Loucy (cell line): ENCODE data around the gene SLC39A8.
A peak's percentile ranks its signal among the peaks of the same experiment; 100 is the strongest.

ENCODE experiments used
- H2AFZ ChIP-seq: fragments of 200-600 bp; sonication (generic); 2 replicates; pipeline ENCODE4 v1.6.0; 2016; ENCODE audit warnings: antibody characterized with exemption, mild to moderate bottlenecking, low read length, moderate library complexity
- H3F3A ChIP-seq: fragments of 200-600 bp; 2 replicates; pipeline ENCODE4 v1.6.0; 2016; ENCODE audit warnings: antibody characterized with exemption, low read depth, mild to moderate bottlenecking
- H3K27me3 ChIP-seq: fragments of 200-600 bp; sonication (generic); 2 replicates; pipeline ENCODE4 v1.6.1; 2014; ENCODE audit warnings: low read length, mild to moderate bottlenecking; ENCODE audit not compliant: insufficient read depth, poor library complexity, severe bottlenecking
- H3K36me3 ChIP-seq: fragments of 200-600 bp; sonication (generic); 2 replicates; pipeline ENCODE4 v1.6.1; 2016; ENCODE audit warnings: low read length; ENCODE audit not compliant: insufficient read depth
- H3K4me1 ChIP-seq: fragments of 200-600 bp; sonication (generic); 2 replicates; pipeline ENCODE4 v1.5.1; 2014; ENCODE audit warnings: low read length, mild to moderate bottlenecking; ENCODE audit not compliant: insufficient read depth, poor library complexity, severe bottlenecking
- H3K4me2 ChIP-seq: fragments of 200-600 bp; sonication (generic); 2 replicates; pipeline ENCODE4 v1.6.0; 2014; ENCODE audit warnings: antibody characterized with exemption, low read length, low read depth, mild to moderate bottlenecking; ENCODE audit not compliant: poor library complexity, severe bottlenecking
- H3K4me3 ChIP-seq: fragments of 200-600 bp; sonication (generic); 2 replicates; pipeline ENCODE4 v1.5.1; 2014; ENCODE audit warnings: low read length, mild to moderate bottlenecking, mixed read lengths; ENCODE audit not compliant: poor library complexity, severe bottlenecking
- H3K79me2 ChIP-seq: fragments of 200-600 bp; sonication (generic); 2 replicates; pipeline ENCODE4 v1.6.1; 2014; ENCODE audit warnings: low read length; ENCODE audit not compliant: insufficient read depth
- H3K9ac ChIP-seq: fragments of 200-600 bp; sonication (generic); 2 replicates; pipeline ENCODE4 v1.6.0; 2014; ENCODE audit warnings: mild to moderate bottlenecking, low read depth, low read length, moderate library complexity; ENCODE audit not compliant: poor library complexity, severe bottlenecking
- H3K9me2 ChIP-seq: fragments of 200-600 bp; sonication (generic); replicated peaks from 2 replicates; pipeline ENCODE4 v1.6.1; 2016; ENCODE audit warnings: low read depth, low read length, mixed read lengths
- H3K9me3 ChIP-seq: fragments of 200-600 bp; sonication (generic); 2 replicates; pipeline ENCODE4 v1.6.1; 2014; ENCODE audit warnings: mild to moderate bottlenecking, antibody characterized with exemption, low read length, low read depth; ENCODE audit not compliant: insufficient read depth
- H4K20me1 ChIP-seq: fragments of 200-600 bp; sonication (generic); 2 replicates; pipeline ENCODE4 v1.6.0; 2014; ENCODE audit warnings: antibody characterized with exemption, low read length, mild to moderate bottlenecking; ENCODE audit not compliant: insufficient read depth, poor library complexity, severe bottlenecking
- EZH2phosphoT487 ChIP-seq: fragments of 200-600 bp; IDR thresholded peaks from 2 replicates; pipeline ENCODE4 v1.6.1; 2018; ENCODE audit warnings: antibody characterized with exemption, mild to moderate bottlenecking, moderate library complexity, borderline replicate concordance
- TF ChIP-seq, protein P1 (sequence below): fragments of 200-600 bp; sonication (generic); conservative IDR thresholded peaks from 2 replicates; pipeline ENCODE4 v1.5.1; 2014; ENCODE audit warnings: mild to moderate bottlenecking, antibody characterized with exemption, low read length

Gene SLC39A8

DNA sequence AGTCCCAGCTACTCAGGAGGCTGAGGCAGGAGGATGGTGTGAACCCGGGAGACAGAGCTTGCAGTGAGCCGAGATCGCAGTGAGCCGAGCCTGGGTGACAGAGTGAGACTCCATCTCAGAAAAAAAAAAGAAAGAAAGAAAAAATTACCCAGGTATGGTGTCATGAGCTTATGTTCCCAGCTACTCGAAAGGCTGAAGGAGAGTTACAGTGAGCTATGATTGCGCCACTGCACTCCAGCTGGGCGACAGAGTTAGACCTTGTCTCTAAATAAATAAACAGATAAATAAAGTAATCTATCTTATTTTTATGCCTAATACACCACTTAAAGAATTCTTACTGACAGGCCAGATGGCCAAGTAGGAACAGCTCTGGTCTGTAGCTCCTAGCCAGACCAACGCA is 73.0 kb downstream of the SLC39A8 start:
- Histone ChIP-seq H3K4me2 (no peak overlapping the region), H3F3A (no peaks in the 10 kb centered on the region), H3K79me2 (peaks cover 14% of the 10 kb centered on the region), H3K9me3 (no peaks in the 10 kb centered on the region), H3K36me3 (peaks cover 21% of the 10 kb centered on the region; the same call in 1 of the 2 replicates), H3K4me3 (no peak overlapping the region), H2AFZ (no peak overlapping the region), H4K20me1 (no peaks in the 10 kb centered on the region), H3K9ac (no peak overlapping the region), H3K27me3 (no peaks in the 10 kb centered on the region), H3K9me2 (no peaks in the 10 kb centered on the region), H3K4me1 (no peaks in the 10 kb centered on the region)
- TF ChIP-seq EZH2phosphoT487, result no peak
- TF ChIP-seq, protein P1, sequence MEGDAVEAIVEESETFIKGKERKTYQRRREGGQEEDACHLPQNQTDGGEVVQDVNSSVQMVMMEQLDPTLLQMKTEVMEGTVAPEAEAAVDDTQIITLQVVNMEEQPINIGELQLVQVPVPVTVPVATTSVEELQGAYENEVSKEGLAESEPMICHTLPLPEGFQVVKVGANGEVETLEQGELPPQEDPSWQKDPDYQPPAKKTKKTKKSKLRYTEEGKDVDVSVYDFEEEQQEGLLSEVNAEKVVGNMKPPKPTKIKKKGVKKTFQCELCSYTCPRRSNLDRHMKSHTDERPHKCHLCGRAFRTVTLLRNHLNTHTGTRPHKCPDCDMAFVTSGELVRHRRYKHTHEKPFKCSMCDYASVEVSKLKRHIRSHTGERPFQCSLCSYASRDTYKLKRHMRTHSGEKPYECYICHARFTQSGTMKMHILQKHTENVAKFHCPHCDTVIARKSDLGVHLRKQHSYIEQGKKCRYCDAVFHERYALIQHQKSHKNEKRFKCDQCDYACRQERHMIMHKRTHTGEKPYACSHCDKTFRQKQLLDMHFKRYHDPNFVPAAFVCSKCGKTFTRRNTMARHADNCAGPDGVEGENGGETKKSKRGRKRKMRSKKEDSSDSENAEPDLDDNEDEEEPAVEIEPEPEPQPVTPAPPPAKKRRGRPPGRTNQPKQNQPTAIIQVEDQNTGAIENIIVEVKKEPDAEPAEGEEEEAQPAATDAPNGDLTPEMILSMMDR, result no peak

DNA sequence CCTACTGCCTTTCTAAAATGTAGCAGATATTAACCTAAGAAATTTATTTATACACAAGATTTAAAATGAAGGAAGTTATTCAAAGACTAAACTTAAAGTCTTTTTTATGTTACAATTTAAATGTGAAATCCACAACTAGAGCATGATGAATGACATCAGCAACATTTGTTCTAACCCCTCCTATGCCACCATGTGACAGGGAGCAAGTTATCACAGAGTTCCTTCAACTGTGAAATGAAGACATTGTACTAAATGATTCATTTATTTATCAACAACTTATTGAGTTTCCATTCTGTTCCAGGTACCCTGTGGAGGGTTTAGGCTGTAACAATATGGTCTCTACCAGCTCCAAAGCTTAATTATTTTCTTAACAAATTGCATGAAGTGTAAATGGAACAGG is 76.9 kb downstream of the SLC39A8 start:
- H3K36me3 ChIP-seq, result peaks cover 48% of the 10 kb centered on the region; the same call in 1 of the 2 replicates
- H3K9me3 ChIP-seq, result no peaks in the 10 kb centered on the region
- TF ChIP-seq EZH2phosphoT487, result no peak
- TF ChIP-seq, protein P1, result no peak
- no peak overlapping the region for H3K9ac ChIP-seq
- no peaks in the 10 kb centered on the region for H3K9me2 ChIP-seq
- H3K4me2 ChIP-seq, result no peak overlapping the region
- no peaks in the 10 kb centered on the region for H3F3A ChIP-seq
- H2AFZ ChIP-seq, result no peak overlapping the region
- no peaks in the 10 kb centered on the region for H3K4me1 ChIP-seq
- no peak overlapping the region for H3K4me3 ChIP-seq
- peaks cover 2% of the 10 kb centered on the region for H3K79me2 ChIP-seq
- no peaks in the 10 kb centered on the region for H3K27me3 ChIP-seq
- no peaks in the 10 kb centered on the region for H4K20me1 ChIP-seq

DNA sequence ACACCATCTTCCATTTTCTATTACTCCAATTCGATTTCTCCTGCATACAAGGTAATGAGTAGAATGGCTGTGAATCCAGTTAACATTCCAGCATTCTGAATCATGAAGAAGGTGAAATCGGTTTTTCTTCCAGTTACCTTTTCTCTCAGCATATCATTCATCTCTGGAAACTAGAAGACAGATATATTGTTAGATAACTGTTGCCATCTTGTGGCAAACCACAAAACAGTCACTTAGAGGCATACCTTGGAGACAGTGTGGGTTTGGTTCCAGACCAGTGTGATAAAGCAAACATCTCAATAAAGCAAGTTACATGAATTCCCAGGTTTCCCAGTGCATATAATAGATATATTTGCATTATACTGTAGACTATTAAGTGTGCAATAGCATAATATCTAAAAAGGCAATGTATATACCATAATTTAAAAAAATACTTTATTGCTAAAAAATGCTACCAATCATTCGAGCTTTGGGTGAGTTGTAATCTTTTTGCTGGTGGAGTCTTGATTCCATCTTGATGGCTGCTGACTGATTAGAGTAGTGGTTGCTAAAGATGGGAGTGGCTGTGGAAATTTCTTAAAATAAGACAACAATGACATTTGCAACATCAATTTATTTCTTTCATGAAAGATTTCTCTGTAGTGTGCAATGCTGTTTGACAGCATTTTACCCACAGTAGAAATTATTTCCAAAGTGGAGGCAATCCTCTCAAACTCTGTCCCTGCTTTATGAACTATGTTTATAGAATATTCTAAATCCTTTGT is 82.1 kb downstream of the SLC39A8 start:
- H3K9me3 ChIP-seq, result no peaks in the 10 kb centered on the region
- peaks cover 5% of the 10 kb centered on the region for H3K4me1 ChIP-seq
- no peak overlapping the region for H3K4me2 ChIP-seq
- no peaks in the 10 kb centered on the region for H4K20me1 ChIP-seq
- no peak overlapping the region for H3K4me3 ChIP-seq
- H2AFZ ChIP-seq, result no peak overlapping the region
- no peaks in the 10 kb centered on the region for H3K27me3 ChIP-seq
- H3K9ac ChIP-seq, result no peak overlapping the region
- TF ChIP-seq EZH2phosphoT487, result no peak
- TF ChIP-seq, protein P1, result peak; percentile 69
- no peaks in the 10 kb centered on the region for H3K79me2 ChIP-seq
- peaks cover 48% of the 10 kb centered on the region; the same call in 1 of the 2 replicates for H3K36me3 ChIP-seq
- no peaks in the 10 kb centered on the region for H3F3A ChIP-seq
- H3K9me2 ChIP-seq, result no peaks in the 10 kb centered on the region
